Measurements from ENCODE around the gene CYB561D1.

DNA sequence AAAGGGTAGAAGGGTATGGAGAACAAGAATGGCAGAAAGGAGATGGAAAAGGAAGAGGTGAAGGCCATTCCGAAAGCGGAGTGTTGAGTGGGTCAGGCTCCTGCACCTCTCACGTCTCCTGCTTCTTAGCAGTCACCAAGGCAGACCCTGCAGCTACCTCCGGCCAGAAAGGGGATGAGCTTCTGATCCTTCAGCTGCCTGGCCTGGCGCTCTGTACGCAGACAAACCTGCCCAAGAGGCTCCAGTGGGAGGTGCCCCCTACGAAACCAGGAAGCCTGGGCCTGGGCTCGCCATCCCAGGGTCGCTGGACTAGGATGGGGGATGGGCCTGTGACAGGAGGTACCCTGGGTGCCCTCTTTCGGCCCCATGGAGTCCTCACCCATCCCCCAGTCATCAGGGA is 48.8 kb downstream of the CYB561D1 start:
- TF ChIP-seq, protein P1, sequence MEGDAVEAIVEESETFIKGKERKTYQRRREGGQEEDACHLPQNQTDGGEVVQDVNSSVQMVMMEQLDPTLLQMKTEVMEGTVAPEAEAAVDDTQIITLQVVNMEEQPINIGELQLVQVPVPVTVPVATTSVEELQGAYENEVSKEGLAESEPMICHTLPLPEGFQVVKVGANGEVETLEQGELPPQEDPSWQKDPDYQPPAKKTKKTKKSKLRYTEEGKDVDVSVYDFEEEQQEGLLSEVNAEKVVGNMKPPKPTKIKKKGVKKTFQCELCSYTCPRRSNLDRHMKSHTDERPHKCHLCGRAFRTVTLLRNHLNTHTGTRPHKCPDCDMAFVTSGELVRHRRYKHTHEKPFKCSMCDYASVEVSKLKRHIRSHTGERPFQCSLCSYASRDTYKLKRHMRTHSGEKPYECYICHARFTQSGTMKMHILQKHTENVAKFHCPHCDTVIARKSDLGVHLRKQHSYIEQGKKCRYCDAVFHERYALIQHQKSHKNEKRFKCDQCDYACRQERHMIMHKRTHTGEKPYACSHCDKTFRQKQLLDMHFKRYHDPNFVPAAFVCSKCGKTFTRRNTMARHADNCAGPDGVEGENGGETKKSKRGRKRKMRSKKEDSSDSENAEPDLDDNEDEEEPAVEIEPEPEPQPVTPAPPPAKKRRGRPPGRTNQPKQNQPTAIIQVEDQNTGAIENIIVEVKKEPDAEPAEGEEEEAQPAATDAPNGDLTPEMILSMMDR (IDR thresholded peaks at IDR 0.05) = no peak
- TF ChIP-seq POLR2A (IDR thresholded peaks at IDR 0.05) = no peak
